PC-3 (cell line): ENCODE results near the gene C3orf38. TPM values are rescaled to one million over a fixed set of nuclear protein-coding genes. Genes with fewer than 3 reads are reported as not detected.

ENCODE experiments used
- ATAC-seq: fragments of 200-7000 bp; cut with Tn5 transposase; 2 replicates; pipeline ENCODE4 v1.9.1; 2020; ENCODE audit warnings: mild to moderate bottlenecking, moderate library complexity
- BruUV-seq: library from RNA; stranded (reverse); fragments of 400-500 nt; replicated peaks from 2 replicates; lab custom pipeline; 2021; lab: Mats Ljungman, UMichigan
- CTCF ChIA-PET: fragments of 300-600 bp; sonication (Branson Sonifier 250); formaldehyde crosslinking; loops from one replicate; lab custom pipeline; 2022; ENCODE audit warnings: antibody characterized with exemption; lab: Charles Lee
- POLR2A ChIA-PET: fragments of 300-600 bp; sonication (Branson Sonifier 250); formaldehyde crosslinking; loops from one replicate; lab custom pipeline; 2022; ENCODE audit warnings: antibody characterized with exemption; ENCODE audit not compliant: unreplicated experiment; lab: Charles Lee
- DNase-seq: peaks from one replicate; pipeline ENCODE4 v3.0.0-alpha.2; 2015
- H2AFZ ChIP-seq: fragments of 300-600 bp; sonication (generic); 2 replicates; pipeline ENCODE4 v1.6.0; 2016; ENCODE audit warnings: antibody characterized with exemption, low read length
- H3F3A ChIP-seq: fragments of 300-600 bp; sonication (generic); one replicate; pipeline ENCODE4 v1.6.0; 2017; ENCODE audit warnings: antibody characterized with exemption, low read length, control low read depth, mild to moderate bottlenecking; ENCODE audit not compliant: unreplicated experiment
- H3K27ac ChIP-seq: fragments of 300-600 bp; sonication (generic); 2 replicates; pipeline ENCODE4 v1.5.1; 2016; ENCODE audit warnings: mild to moderate bottlenecking, low read length
- H3K27me3 ChIP-seq: fragments of 300-600 bp; sonication (generic); 2 replicates; pipeline ENCODE4 v1.6.1; 2016; ENCODE audit warnings: low read length, mixed read lengths
- H3K36me3 ChIP-seq: fragments of 300-600 bp; sonication (generic); 2 replicates; pipeline ENCODE4 v1.6.1; 2016; ENCODE audit warnings: low read depth, mixed run types, low read length, mixed read lengths
- H3K4me1 ChIP-seq: fragments of 300-600 bp; sonication (generic); 2 replicates; pipeline ENCODE4 v1.5.1; 2016; ENCODE audit warnings: low read length; ENCODE audit not compliant: insufficient read depth
- H3K4me2 ChIP-seq: fragments of 300-600 bp; sonication (generic); 2 replicates; pipeline ENCODE4 v1.6.0; 2016; ENCODE audit warnings: low read length
- H3K4me3 ChIP-seq: fragments of 300-600 bp; sonication (generic); 2 replicates; pipeline ENCODE4 v1.5.1; 2016; ENCODE audit warnings: mild to moderate bottlenecking, low read length, mixed read lengths
- H3K79me2 ChIP-seq: fragments of 300-600 bp; sonication (generic); 2 replicates; pipeline ENCODE4 v1.6.1; 2017; ENCODE audit warnings: low read length, mixed read lengths
- H3K9ac ChIP-seq: fragments of 300-600 bp; sonication (generic); 2 replicates; pipeline ENCODE4 v1.6.0; 2016; ENCODE audit warnings: mild to moderate bottlenecking, low read length
- H3K9me2 ChIP-seq: fragments of 300-600 bp; sonication (generic); replicated peaks from 2 replicates; pipeline ENCODE4 v1.6.1; 2016; ENCODE audit warnings: mixed run types, low read length, mixed read lengths
- H3K9me3 ChIP-seq: fragments of 300-600 bp; sonication (generic); 2 replicates; pipeline ENCODE4 v1.6.1; 2016; ENCODE audit warnings: low read length, mixed read lengths
- H4K20me1 ChIP-seq: fragments of 300-600 bp; sonication (generic); 2 replicates; pipeline ENCODE4 v1.6.1; 2016; ENCODE audit warnings: low read length, mixed read lengths
- EZH2 ChIP-seq: fragments of 300-600 bp; sonication (generic); IDR thresholded peaks from one replicate; pipeline ENCODE4 v1.6.1; 2017; ENCODE audit warnings: antibody characterized with exemption, mild to moderate bottlenecking, low read length; ENCODE audit not compliant: unreplicated experiment
- EZH2phosphoT487 ChIP-seq: fragments of 300-600 bp; sonication (generic); IDR thresholded peaks from 2 replicates; pipeline ENCODE4 v1.6.1; 2018; ENCODE audit warnings: mild to moderate bottlenecking, antibody characterized with exemption, low read length, borderline replicate concordance
- intact Hi-C: fragments of 100-400 bp; cut with micrococcal nuclease; formaldehyde crosslinking; loops from 2 replicates; pipeline ENCODE4 v1.9.0; 2023
- total RNA-seq: library from RNA; depleted of rRNA; stranded (reverse); fragments of >200 nt; gene quantifications from 2 replicates; pipeline ENCODE4 v1.2.3, GENCODE V29; 2014
- TF ChIP-seq, protein P1 (sequence below): fragments of 300-600 bp; sonication (generic); conservative IDR thresholded peaks from 2 replicates; pipeline ENCODE4 v1.5.1; 2017; ENCODE audit warnings: antibody characterized with exemption, low read depth, mild to moderate bottlenecking, low read length

C3orf38 gene
- total RNA-seq, 1 experiment from 2014 or later: 24.3 TPM

- ChIA-PET CTCF (no interaction called here), POLR2A (no interaction called here)
- Histone ChIP-seq H3K4me1 (peaks cover 17% of the 10 kb centered on the region; the same call in 1 of the 2 replicates), H3K9ac (no peak overlapping the region), H3K4me2 (no peak overlapping the region), H3K79me2 (peaks cover 83% of the 10 kb centered on the region), H3K36me3 (peaks cover 35% of the 10 kb centered on the region), H3K27ac (no peak overlapping the region), H3K27me3 (no peaks in the 10 kb centered on the region), H3F3A (no peaks in the 10 kb centered on the region), H3K9me2 (no peaks in the 10 kb centered on the region), H4K20me1 (0 out of 2 replicates have a peak, but pooled peaks cover 6% of the 10 kb centered on the region), H2AFZ (no peak overlapping the region), H3K4me3 (no peak overlapping the region), H3K9me3 (no peaks in the 10 kb centered on the region)
- TF ChIP-seq EZH2 (no peak), EZH2phosphoT487 (no peak)
- TF ChIP-seq, protein P1, sequence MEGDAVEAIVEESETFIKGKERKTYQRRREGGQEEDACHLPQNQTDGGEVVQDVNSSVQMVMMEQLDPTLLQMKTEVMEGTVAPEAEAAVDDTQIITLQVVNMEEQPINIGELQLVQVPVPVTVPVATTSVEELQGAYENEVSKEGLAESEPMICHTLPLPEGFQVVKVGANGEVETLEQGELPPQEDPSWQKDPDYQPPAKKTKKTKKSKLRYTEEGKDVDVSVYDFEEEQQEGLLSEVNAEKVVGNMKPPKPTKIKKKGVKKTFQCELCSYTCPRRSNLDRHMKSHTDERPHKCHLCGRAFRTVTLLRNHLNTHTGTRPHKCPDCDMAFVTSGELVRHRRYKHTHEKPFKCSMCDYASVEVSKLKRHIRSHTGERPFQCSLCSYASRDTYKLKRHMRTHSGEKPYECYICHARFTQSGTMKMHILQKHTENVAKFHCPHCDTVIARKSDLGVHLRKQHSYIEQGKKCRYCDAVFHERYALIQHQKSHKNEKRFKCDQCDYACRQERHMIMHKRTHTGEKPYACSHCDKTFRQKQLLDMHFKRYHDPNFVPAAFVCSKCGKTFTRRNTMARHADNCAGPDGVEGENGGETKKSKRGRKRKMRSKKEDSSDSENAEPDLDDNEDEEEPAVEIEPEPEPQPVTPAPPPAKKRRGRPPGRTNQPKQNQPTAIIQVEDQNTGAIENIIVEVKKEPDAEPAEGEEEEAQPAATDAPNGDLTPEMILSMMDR: no peak
- ATAC-seq (no peak), DNase-seq (no peak)
- intact Hi-C loops: no loop called here
- no TSS peak for BruUV-seq
Measured at GRCh38 chr3:88152841-88153240, 3.1 kb downstream of the C3orf38 start.

DNA sequence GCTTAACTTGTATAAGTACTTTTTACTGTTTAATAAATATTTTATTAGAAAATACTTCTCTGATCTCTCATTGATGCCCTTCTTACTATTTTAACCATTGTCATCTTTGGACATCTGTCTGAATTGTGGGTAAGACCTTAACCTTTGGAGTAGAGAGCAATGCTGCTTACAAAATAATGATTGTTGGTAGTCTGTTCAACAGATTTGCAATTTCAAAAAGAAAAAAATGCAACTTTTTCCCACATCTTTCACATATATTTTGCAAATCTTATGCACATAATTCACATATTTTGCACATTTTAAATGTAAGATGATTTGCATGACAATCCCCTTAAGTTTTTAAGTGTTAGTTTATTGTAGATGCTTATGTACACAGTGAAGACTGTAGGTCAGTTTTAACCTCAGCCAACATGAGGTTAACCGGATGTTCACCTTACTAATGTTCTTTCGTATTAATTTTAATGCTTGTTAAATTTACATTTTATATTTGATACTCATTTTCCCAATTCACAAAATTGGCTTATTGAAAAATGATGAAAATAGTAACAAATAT lies 16.7 kb downstream of the C3orf38 start:
- BruUV-seq: no TSS peak
- Histone ChIP-seq H3K27me3 (no peaks in the 10 kb centered on the region), H3K27ac (no peak overlapping the region), H3F3A (no peaks in the 10 kb centered on the region), H3K9me2 (no peaks in the 10 kb centered on the region), H4K20me1 (no peaks in the 10 kb centered on the region; the same call in 1 of the 2 replicates), H3K4me2 (no peak overlapping the region), H2AFZ (no peak overlapping the region), H3K36me3 (peaks cover 6% of the 10 kb centered on the region; the same call in 1 of the 2 replicates), H3K9ac (no peak overlapping the region), H3K4me1 (no peaks in the 10 kb centered on the region), H3K9me3 (no peaks in the 10 kb centered on the region), H3K4me3 (no peak overlapping the region), H3K79me2 (peaks cover 8% of the 10 kb centered on the region; the same call in 1 of the 2 replicates)
- ChIA-PET POLR2A (no interaction called here), CTCF (interaction anchor here (0.6 kb wide), 1 partner anchor 14 kb away, joined by 4 read pairs; no protein-coding TSS in a partner anchor)
- no peak for ATAC-seq
- DNase-seq: no peak
- intact Hi-C loops: no loop called here
- TF ChIP-seq EZH2: no peak
- TF ChIP-seq EZH2phosphoT487: no peak
- TF ChIP-seq, protein P1: no peak

- Histone ChIP-seq H3K27me3 (no peaks in the 10 kb centered on the region), H3K79me2 (peaks cover 6% of the 10 kb centered on the region; the same call in 1 of the 2 replicates), H3K27ac (no peak overlapping the region), H3K4me3 (no peak overlapping the region), H4K20me1 (no peaks in the 10 kb centered on the region; the same call in 1 of the 2 replicates), H3K4me1 (no peaks in the 10 kb centered on the region), H3K4me2 (no peak overlapping the region), H3F3A (no peaks in the 10 kb centered on the region), H3K36me3 (peaks cover 6% of the 10 kb centered on the region; the same call in 1 of the 2 replicates), H3K9me3 (no peaks in the 10 kb centered on the region), H3K9me2 (no peaks in the 10 kb centered on the region), H2AFZ (no peak overlapping the region), H3K9ac (no peak overlapping the region)
- TF ChIP-seq, protein P1: no peak
- TF ChIP-seq EZH2phosphoT487 (no peak), EZH2 (no peak)
- DNase-seq (no peak), ATAC-seq (no peak)
- CTCF ChIA-PET: no interaction called here
- no TSS peak for BruUV-seq
- POLR2A ChIA-PET: no interaction called here
- intact Hi-C loops: no loop called here
Measured at GRCh38 chr3:88167173-88167572, 17.4 kb downstream of the C3orf38 start.
